HEK293T (cell line): Measurements from ENCODE around the gene HPRT1.

Experiments
- BHLHE40 ChIP-seq: fragments of 450-650 bp; IDR thresholded peaks from 2 replicates; pipeline ENCODE4 v1.6.1; 2016; ENCODE audit warnings: mild to moderate bottlenecking, moderate library complexity, borderline replicate concordance
- CTBP1 ChIP-seq: fragments of 450-650 bp; IDR thresholded peaks from 2 replicates; pipeline ENCODE4 v1.6.1; 2016; ENCODE audit warnings: borderline replicate concordance
- ELF4 ChIP-seq: fragments of 450-650 bp; IDR thresholded peaks from 2 replicates; pipeline ENCODE4 v1.6.1; 2017; ENCODE audit warnings: antibody characterized with exemption
- FOXA1 ChIP-seq: fragments of 450-650 bp; IDR thresholded peaks from 2 replicates; pipeline ENCODE4 v1.6.1; 2016; ENCODE audit warnings: mild to moderate bottlenecking
- FOXK2 ChIP-seq: fragments of 450-650 bp; IDR thresholded peaks from 2 replicates; pipeline ENCODE4 v1.6.1; 2016; ENCODE audit warnings: mild to moderate bottlenecking
- FOXM1 ChIP-seq: fragments of 450-650 bp; IDR thresholded peaks from 2 replicates; pipeline ENCODE4 v1.6.1; 2017; ENCODE audit warnings: mild to moderate bottlenecking, borderline replicate concordance
- L3MBTL2 ChIP-seq: fragments of 450-650 bp; conservative IDR thresholded peaks from 2 replicates; pipeline ENCODE4 v1.6.1; 2016; ENCODE audit warnings: mild to moderate bottlenecking
- LEF1 ChIP-seq: fragments of 450-650 bp; IDR thresholded peaks from 2 replicates; pipeline ENCODE4 v1.6.1; 2017; ENCODE audit warnings: mild to moderate bottlenecking, borderline replicate concordance
- SP1 ChIP-seq: fragments of 450-650 bp; IDR thresholded peaks from 2 replicates; pipeline ENCODE4 v1.6.1; 2017
- SUZ12 ChIP-seq: fragments of 450-650 bp; IDR thresholded peaks from 2 replicates; pipeline ENCODE4 v1.6.1; 2016; ENCODE audit warnings: mild to moderate bottlenecking
- TARDBP ChIP-seq: fragments of 450-650 bp; IDR thresholded peaks from 2 replicates; pipeline ENCODE4 v1.6.1; 2016
- ZNF384 ChIP-seq: fragments of 450-650 bp; IDR thresholded peaks from 2 replicates; pipeline ENCODE4 v1.6.1; 2016

DNA sequence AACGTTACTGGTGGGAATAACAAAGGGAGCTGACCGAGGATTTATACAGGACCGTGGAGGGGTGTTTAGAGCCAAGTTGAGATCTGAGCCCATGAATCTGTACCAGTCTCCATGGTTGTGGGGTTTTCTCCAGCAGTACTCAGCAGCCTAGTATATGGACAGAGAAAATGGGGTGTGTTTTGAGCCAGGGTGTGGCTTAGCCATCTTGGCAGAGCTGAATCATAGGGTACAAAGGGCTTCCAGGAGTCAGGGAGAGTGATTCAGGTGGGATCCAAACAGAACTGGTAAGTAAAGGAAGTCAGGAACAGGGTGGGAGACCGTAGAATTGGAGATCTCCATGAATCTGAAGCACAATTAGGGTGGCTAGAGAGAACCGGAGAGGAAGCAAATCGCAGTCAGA, 7.4 kb upstream of the HPRT1 start:
- TF ChIP-seq TARDBP, result no peak
- TF ChIP-seq BHLHE40, result no peak
- TF ChIP-seq FOXM1, result no peak
- no peak for TF ChIP-seq SP1
- no peak for TF ChIP-seq ZNF384
- no peak for TF ChIP-seq FOXA1
- TF ChIP-seq FOXK2, result no peak
- TF ChIP-seq CTBP1, result no peak
- no peak for TF ChIP-seq SUZ12
- no peak for TF ChIP-seq L3MBTL2
- TF ChIP-seq ELF4, result no peak
- no peak for TF ChIP-seq LEF1
